ENCODE results near the gene MCF2L.
"Not testable (repeated sequence)": the region's sequence is repeated elsewhere in the genome, so short reads cannot be mapped to it uniquely, and the experiment has no call there.

Gene MCF2L

DNA sequence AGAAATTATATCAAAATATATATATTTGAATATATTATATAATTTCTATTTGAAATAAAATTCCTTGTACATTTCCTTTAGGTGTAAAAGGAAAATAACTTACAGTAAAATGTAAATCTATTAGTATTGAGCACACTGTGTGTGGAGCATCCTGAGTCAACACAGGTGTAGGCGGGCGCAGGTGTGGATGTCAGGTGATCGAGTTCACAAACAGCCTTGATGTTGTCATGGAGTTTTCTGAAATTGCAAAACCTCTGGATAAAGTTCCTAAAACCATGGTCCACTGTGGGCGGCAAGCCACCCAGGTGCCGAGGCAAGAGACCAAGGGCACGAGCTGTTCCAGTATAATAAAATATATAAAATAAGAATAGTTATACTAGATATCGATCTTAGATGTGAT is 27.7 kb upstream of the MCF2L start (continued):
- TF ChIP-seq TOX (CRISPR knock-in tag; IDR thresholded peaks at IDR 0.05; ENCODE audit: borderline replicate concordance) (no peak), RARB (CRISPR knock-in tag; IDR thresholded peaks at IDR 0.05) (no peak), ZNF70 (CRISPR knock-in tag; IDR thresholded peaks at IDR 0.05) (no peak), ZNF8 (CRISPR knock-in tag; IDR thresholded peaks at IDR 0.05) (no peak), CSDC2 (CRISPR knock-in tag; IDR thresholded peaks at IDR 0.05) (no peak)
- TF ChIP-seq, protein P1, sequence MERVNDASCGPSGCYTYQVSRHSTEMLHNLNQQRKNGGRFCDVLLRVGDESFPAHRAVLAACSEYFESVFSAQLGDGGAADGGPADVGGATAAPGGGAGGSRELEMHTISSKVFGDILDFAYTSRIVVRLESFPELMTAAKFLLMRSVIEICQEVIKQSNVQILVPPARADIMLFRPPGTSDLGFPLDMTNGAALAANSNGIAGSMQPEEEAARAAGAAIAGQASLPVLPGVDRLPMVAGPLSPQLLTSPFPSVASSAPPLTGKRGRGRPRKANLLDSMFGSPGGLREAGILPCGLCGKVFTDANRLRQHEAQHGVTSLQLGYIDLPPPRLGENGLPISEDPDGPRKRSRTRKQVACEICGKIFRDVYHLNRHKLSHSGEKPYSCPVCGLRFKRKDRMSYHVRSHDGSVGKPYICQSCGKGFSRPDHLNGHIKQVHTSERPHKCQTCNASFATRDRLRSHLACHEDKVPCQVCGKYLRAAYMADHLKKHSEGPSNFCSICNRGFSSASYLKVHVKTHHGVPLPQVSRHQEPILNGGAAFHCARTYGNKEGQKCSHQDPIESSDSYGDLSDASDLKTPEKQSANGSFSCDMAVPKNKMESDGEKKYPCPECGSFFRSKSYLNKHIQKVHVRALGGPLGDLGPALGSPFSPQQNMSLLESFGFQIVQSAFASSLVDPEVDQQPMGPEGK (CRISPR knock-in tag; IDR thresholded peaks at IDR 0.05; ENCODE audit: borderline replicate concordance) = no peak
- TF ChIP-seq, protein P2, sequence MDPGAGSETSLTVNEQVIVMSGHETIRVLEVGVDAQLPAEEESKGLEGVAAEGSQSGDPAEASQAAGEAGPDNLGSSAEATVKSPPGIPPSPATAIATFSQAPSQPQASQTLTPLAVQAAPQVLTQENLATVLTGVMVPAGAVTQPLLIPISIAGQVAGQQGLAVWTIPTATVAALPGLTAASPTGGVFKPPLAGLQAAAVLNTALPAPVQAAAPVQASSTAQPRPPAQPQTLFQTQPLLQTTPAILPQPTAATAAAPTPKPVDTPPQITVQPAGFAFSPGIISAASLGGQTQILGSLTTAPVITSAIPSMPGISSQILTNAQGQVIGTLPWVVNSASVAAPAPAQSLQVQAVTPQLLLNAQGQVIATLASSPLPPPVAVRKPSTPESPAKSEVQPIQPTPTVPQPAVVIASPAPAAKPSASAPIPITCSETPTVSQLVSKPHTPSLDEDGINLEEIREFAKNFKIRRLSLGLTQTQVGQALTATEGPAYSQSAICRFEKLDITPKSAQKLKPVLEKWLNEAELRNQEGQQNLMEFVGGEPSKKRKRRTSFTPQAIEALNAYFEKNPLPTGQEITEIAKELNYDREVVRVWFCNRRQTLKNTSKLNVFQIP (CRISPR knock-in tag; IDR thresholded peaks at IDR 0.05; ENCODE audit: borderline replicate concordance, low read depth) = no peak

DNA sequence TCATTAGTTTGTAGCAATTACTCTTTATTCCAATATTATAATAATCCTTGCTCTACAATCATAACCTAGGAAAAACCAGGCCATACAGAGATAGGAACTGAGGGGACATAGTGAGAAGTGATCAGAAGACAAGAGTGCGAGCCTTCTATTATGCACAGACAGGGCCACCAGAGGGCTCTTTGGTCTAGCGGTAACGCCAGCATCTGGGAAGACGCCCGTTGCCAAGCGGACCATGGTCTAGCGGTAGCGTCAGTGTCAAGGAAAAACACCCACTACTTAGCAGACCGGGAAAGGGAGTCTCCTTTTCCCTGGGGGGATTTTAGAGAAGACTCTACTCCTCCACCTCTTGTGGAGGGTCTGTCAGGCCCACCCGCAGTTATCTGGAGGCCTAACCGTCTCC is 27.2 kb upstream of the MCF2L start:
- not testable (repeated sequence) for ATAC-seq

DNA sequence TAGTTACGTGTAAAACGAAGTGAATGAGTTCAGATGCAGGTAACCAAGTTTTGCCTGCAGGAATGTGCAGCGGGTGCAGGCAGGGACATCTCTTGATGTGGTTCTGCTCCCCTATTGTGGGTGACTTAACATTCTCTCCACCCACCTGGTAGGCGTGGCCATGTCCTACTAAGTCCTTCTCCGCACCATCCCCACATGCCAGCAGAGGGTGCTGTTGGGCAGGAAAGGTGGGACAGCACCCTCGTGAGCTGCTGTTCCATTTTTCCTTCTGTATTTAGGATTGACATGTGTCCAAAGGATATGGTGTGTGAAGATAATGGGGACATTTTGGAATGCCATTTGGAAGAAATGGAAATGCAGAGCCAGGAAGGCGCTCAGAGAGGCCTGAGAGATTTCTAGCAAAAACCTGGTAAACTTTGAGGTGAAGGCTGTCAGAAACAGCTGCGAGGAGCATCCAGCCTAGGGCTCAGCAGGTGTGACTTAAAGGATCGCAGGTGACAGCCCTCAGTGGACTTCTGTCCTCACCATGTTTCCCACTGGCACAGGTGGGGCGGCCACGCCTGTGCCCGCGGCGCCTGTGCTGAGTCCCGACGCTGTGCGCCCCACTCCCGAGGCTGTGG is 26.2 kb upstream of the MCF2L start:
- ATAC-seq = peak; percentile 97
- no peak for TF ChIP-seq ZC3H10 (CRISPR knock-in tag; IDR thresholded peaks at IDR 0.05)
- TF ChIP-seq, protein P3, sequence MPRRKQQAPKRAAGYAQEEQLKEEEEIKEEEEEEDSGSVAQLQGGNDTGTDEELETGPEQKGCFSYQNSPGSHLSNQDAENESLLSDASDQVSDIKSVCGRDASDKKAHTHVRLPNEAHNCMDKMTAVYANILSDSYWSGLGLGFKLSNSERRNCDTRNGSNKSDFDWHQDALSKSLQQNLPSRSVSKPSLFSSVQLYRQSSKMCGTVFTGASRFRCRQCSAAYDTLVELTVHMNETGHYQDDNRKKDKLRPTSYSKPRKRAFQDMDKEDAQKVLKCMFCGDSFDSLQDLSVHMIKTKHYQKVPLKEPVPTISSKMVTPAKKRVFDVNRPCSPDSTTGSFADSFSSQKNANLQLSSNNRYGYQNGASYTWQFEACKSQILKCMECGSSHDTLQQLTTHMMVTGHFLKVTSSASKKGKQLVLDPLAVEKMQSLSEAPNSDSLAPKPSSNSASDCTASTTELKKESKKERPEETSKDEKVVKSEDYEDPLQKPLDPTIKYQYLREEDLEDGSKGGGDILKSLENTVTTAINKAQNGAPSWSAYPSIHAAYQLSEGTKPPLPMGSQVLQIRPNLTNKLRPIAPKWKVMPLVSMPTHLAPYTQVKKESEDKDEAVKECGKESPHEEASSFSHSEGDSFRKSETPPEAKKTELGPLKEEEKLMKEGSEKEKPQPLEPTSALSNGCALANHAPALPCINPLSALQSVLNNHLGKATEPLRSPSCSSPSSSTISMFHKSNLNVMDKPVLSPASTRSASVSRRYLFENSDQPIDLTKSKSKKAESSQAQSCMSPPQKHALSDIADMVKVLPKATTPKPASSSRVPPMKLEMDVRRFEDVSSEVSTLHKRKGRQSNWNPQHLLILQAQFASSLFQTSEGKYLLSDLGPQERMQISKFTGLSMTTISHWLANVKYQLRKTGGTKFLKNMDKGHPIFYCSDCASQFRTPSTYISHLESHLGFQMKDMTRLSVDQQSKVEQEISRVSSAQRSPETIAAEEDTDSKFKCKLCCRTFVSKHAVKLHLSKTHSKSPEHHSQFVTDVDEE (CRISPR knock-in tag; IDR thresholded peaks at IDR 0.05) = peak; percentile 64; the same call in 1 of the 2 replicates
- TF ChIP-seq TCF4 (CRISPR knock-in tag; IDR thresholded peaks at IDR 0.05; ENCODE audit: borderline replicate concordance) = 0 out of 2 replicates have a peak, but pooled peaks have one; percentile 11

DNA sequence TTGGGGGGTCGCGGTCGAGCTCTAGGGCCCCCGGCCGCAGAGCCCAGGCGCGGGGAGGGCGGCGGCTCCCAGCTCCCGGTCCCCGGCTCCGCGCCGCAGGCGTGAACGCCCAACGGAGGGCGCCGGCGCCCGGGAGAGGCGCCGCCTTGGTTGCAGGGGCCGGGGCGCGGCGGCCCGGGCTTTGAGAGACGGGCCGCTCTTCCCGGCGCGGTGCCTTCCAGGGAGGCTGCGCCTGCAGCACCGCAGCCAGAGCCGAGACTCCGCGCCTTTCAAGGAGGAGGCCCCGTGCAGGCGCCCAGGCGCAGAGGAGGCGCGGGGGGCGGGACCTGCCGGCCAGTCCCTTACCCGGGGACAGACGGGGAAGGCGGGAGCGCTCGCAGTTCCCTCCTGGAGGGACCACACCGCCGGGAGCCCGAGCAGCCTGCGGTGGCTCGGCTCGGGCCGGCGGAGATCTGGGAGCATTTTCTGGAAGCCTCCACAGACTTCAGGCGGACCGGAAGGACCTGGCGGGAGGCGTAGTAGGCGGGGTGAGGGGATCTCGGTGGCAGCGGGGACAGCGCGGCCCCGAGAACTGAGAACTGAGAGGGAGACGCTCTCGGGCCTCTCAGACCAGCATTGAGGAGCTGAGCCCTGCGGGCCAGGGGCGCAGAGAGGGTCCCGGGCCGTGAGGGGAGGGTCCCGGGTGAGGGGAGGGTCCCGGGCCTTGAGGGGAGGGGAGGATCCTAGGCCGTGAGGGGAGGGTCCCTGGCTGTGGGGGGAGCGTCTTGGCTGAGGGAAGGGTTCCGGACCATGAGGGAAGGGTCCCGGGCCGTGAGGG is 25.5 kb upstream of the MCF2L start:
- ATAC-seq = peak; percentile 73
- TF ChIP-seq ZC3H10 (CRISPR knock-in tag; IDR thresholded peaks at IDR 0.05) (no peak), ZFP30 (CRISPR knock-in tag; IDR thresholded peaks at IDR 0.05) (no peak), ESRRG (CRISPR knock-in tag; IDR thresholded peaks at IDR 0.05) (no peak), ZNF8 (CRISPR knock-in tag; IDR thresholded peaks at IDR 0.05) (no peak), CSDC2 (CRISPR knock-in tag; IDR thresholded peaks at IDR 0.05) (no peak), ISL1 (CRISPR knock-in tag; IDR thresholded peaks at IDR 0.05) (no peak), PPARA (CRISPR knock-in tag; IDR thresholded peaks at IDR 0.05; ENCODE audit: borderline replicate concordance) (no peak), GLIS3 (CRISPR knock-in tag; IDR thresholded peaks at IDR 0.05) (no peak), ZFP3 (CRISPR knock-in tag; IDR thresholded peaks at IDR 0.05) (no peak), TCF4 (CRISPR knock-in tag; IDR thresholded peaks at IDR 0.05; ENCODE audit: borderline replicate concordance) (no peak), ZNF565 (CRISPR knock-in tag; conservative IDR thresholded peaks at IDR 0.05; ENCODE audit: low read depth) (no peak), SNAI2 (CRISPR knock-in tag; IDR thresholded peaks at IDR 0.05) (no peak), OSR1 (CRISPR knock-in tag; IDR thresholded peaks at IDR 0.05) (no peak)
- TF ChIP-seq, protein P2 (CRISPR knock-in tag; IDR thresholded peaks at IDR 0.05; ENCODE audit: borderline replicate concordance, low read depth) = no peak
- TF ChIP-seq, protein P1 (CRISPR knock-in tag; IDR thresholded peaks at IDR 0.05; ENCODE audit: borderline replicate concordance) = no peak
- TF ChIP-seq, protein P3 (CRISPR knock-in tag; IDR thresholded peaks at IDR 0.05) = no peak
- TF ChIP-seq, protein P4, sequence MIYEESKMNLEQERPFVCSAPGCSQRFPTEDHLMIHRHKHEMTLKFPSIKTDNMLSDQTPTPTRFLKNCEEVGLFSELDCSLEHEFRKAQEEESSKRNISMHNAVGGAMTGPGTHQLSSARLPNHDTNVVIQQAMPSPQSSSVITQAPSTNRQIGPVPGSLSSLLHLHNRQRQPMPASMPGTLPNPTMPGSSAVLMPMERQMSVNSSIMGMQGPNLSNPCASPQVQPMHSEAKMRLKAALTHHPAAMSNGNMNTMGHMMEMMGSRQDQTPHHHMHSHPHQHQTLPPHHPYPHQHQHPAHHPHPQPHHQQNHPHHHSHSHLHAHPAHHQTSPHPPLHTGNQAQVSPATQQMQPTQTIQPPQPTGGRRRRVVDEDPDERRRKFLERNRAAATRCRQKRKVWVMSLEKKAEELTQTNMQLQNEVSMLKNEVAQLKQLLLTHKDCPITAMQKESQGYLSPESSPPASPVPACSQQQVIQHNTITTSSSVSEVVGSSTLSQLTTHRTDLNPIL (CRISPR knock-in tag; IDR thresholded peaks at IDR 0.05; ENCODE audit: low read depth) = no peak
